HG03378 (cell line): Measurements from ENCODE around the gene LRRC38.

Experiments
- ATAC-seq: cut with Tn5 transposase; IDR thresholded peaks from one replicate; pipeline ENCODE4 v1.9.1; 2021; ENCODE audit warnings: mild to moderate bottlenecking, moderate library complexity; ENCODE audit not compliant: unreplicated experiment

LRRC38 gene

DNA sequence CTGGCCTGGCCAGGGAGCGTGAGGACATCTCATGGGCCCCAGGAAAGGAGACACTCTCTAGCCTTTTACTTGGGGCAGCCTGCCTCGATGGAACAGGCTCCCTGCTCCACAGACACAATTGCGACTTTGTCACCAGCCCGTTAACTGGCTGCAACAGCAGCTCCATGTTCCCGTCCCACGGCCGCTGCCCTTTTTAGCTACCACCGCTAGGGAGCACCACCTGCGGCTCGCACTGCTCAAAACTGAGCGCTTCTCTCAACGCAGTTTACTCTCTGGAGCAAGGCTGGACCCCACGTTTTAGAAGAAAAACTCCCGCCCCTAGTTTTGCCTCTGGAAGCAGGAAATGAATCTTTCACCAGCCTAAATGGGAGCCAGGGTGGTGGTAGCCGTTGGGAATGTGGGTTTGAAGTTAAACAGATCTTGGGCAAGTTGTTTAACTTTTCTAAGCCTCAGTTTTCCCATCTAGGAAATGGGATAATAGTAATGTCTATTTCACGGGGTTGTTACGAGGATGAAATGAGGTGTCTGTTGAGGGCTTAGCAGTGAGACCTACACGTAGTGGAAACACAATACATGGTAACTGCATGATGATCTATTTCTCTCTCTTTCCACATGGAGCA, 3.5 kb upstream of the LRRC38 start:
- ATAC-seq, result no peak

DNA sequence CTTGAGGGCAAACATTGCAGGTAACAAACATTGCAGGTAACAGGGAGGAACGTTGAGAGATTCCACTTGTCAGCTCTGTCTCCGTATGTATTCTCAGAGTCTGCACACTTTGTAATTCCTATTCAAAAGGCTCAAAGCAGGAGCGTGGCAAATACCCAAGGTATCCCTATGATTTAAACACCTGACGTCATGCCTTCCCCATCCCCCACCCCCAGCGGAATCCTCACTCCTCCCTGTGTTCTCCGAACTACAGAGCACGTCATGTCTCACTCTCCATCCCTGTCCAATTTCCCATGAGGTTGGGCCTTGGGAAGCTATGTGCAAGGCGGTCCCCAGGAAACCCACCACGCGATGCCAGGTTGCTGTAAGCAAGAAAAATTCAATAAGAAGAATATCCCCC, 2.8 kb upstream of the LRRC38 start:
- no peak for ATAC-seq

DNA sequence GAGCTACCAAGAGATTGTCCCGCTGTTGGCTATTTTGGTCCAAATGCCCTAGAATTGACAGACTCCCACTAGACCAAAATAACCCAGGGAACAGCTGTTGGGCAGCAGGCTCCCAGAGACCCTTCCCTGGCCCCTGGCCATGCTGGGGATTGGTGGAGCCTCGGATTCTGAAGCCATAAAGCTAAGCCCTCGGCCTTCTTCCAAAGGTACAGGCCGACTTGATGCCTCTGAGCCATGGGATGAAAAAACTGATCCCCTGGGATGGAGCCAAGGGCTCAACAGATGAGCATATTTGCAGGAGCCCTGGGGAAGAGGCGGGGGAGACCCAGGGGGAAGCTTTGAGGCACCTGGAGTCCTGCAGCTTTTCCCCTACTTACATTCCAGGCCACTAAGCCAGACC, 1.0 kb upstream of the LRRC38 start:
- ATAC-seq, result no peak

DNA sequence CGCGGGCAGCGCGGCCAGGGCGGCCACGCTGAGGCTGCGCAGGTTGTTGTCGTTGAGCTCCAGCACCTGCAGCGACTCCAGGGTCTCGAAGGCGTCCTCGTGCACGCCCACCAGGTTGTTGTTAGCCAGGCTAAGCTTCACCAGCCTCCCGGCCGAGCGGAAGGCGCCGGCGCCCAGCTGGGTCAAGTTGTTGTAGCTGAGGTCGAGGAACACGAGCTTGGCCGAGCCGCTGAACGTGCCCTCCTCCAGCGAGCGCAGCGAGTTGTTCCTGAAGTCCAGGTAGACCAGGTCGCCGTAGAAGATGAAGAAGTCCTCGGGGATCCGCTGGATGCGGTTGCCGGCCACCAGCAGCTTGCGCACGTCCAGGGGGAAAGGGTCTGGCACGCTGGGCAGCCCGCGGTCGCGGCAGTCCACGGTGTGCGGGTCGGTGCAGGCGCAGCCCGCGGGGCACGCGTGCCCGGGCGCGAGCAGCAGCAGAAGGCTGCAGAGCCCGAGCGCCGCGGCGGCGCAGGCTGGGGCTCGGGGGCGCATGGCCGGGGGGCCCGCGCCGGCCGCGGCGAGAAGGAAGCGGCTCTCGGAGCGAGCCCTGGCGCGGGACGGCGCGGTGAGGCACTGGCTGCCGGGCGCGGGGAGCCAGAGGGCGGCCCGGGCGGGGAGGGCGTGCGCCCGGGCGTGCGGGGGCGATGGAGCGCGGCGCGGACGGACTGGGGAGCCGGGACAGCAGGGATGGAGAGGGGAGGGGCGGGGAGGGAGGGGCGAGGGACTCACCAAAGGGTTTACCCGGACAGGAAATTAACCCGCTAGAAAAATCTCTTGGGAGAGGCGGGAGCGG, 524 bp downstream of the LRRC38 start:
- no peak for ATAC-seq

DNA sequence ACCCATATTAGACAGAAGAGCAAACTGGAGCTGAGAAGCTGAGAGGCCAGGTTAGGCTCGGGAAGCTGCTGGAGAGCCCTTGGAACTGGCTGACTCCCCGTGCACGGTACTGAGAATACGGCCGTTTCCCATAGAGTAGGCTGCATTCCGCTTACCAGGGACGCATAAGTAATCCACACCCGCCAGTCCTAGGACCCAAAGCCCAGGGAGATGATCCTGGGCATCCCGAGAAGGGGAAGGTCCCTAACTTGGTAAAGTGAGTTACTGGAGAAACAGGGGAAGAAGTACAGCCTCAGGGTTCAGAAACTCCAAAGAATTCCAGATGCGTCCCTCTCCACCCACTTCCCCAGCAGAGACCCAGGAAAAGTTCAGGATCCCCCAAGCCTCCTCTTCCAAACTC, 1.3 kb downstream of the LRRC38 start:
- no peak for ATAC-seq

DNA sequence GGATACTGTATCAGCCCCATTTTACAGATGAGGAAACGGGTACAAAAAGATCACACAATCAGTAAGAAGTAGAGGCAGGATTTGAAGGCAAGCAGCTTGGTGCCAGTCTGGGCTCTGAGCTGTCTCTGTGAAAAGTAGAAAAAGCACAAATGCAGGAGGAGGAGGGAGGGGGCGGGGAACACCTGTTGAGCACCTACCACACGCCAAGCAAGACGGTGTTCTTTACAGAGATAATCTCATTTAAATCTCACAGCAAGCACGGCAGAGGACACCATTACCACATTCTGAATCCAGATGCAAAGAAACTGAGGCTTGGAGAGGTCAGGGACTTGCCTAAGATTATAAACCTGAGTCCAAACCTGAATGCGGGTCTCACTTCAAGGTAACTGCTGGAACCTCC, 3.3 kb downstream of the LRRC38 start:
- no peak for ATAC-seq

DNA sequence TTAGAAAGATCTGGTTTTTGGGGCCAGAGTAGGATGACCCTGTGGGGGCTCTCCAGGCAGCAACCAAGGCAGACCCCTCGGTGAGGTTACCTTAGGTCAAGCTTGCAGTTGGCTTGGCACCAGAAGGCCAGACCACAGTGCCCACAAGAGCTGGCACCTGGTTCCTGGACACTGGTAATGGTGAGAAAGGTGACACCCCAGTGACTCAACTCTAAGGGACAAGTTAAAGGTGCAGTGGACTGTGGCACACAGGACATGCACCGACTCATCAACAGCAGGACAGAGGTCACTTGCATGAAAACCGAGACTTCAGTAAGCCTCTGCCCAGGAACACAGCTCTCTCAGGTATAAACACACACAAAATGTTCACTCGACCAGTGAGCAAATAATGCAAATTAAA, 6.7 kb downstream of the LRRC38 start:
- no peak for ATAC-seq

DNA sequence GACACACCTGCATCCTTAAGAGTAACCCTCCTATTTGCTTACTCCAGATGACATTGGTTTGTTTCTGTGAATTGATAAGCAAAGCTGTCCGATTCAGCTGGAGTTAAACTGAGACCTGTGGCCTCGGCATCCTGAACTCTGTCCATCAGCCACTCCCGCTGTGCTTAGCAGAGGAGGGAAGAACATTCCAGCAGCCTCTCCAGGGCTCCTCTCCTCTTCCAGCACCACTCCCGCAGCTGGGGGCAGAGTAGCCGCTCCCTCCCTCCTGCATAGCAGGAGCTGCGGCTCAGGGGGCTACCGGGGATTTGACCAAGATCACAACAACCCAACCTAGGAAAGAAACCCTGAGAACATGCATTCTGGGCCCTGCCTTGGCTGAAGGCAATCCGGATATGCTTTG, 8.8 kb downstream of the LRRC38 start:
- no peak for ATAC-seq

DNA sequence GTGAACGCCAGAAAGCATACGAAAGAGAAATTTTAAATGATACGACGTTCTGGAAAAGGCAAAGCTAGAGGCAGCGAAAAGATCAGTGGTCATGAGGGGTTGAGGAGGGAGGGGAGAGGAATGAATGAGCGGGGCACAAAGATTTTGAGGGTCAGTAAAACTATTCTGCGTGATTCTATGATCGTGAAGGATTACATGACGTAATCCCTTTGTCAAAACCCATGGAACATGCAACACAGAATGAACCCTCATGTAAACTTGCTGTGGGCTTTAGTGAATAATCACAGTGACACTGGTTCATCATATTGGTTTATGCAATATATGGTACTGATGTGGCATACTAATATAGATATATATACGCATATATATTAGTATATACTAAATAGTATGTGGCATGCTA, 13.0 kb downstream of the LRRC38 start:
- no peak for ATAC-seq

DNA sequence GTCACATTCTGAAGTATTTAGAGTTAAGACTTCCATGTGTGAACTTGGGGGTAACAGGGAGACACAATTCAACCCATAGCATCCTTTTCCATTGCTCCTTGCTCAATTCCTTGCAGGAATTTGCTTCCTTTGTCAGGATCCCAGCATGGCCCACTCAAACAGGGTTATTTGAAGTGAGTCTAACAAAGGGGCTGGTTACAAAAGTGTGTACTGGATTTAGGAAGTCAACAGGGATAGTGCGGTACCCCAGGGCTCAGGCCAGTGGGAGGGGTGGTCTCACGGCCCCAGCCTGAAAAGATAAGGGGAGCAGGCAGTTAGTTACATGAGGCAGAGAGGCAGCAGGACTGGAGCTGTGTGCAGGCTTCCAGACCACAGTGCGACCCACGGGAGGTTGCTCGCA, 14.4 kb downstream of the LRRC38 start:
- no peak for ATAC-seq

DNA sequence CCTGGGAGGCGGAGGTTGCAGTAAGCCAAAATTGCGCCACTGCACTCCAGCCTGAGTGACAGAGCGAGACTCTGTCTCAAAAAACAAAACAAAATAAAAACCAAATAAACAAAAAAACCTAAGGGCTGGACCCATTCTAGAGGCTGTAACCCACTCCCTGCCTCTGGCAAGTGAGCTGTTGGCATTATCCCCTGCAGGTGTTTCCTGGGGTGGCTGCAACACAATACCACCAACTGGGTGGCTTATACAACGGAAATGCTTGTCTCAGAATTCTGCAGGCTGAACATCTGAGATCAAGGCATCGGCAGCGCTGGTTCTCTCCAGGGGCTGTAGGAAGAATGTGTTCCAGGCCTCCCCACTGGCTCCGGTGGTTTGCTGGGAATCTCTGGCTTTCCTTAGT, 15.2 kb downstream of the LRRC38 start:
- no peak for ATAC-seq

DNA sequence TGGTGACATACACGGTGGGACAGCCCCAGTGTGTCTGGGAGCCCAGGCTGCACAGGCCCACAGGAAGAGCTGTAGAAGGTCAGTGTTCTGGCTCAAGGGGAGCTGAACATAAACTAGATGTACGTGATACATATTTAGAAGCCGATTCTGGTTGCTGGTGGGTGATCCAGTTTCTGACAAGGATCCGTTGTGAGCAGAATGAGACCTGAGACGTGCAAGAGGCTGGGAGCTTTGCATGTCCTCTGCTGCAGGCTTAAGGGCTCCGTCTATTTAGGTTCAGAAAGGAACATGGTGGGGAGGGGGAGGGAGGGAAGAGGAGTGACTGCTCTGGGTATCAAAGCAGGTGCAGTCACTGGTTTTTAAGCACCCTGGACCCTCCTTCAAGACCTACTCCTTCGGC, 18.6 kb downstream of the LRRC38 start:
- no peak for ATAC-seq

DNA sequence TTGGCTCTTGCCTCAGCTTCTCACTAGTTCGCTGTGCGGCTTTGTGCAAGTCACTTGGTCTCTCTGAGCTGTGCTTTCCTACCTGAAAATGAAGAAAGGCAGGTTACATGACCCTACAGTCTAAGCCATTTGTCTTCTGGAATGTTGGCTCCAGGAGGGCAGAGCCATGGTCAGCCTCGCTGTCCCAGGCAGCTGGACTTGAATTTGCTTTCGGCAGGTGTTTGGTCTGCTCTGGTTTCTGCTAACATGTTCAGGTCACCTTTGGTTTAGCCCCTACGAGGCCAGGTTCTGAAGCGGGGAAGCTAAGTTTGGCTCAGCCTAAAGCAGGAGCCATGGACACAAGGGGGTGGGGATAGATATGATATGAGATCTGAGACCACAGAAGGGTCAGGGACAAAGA, 19.1 kb downstream of the LRRC38 start:
- ATAC-seq, result no peak

DNA sequence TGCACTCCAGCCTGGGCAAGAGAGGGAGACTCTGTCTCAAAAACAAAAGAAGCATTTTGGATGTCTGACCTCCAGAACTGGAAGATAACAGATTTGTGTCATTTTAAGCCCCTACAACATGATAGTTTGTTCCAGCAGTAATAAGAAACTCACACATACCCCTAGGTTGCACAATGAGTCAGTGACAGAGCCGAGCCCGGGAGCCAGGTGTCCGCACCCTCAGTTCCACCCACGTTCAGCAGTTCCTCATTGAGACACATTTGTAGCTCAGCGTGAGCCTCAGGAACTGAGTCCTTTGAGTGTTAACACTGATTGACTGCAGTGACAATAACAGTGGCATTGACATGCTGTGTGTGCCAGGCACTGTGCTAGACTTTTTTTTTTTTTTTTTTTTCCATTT, 19.8 kb downstream of the LRRC38 start:
- ATAC-seq, result no peak

DNA sequence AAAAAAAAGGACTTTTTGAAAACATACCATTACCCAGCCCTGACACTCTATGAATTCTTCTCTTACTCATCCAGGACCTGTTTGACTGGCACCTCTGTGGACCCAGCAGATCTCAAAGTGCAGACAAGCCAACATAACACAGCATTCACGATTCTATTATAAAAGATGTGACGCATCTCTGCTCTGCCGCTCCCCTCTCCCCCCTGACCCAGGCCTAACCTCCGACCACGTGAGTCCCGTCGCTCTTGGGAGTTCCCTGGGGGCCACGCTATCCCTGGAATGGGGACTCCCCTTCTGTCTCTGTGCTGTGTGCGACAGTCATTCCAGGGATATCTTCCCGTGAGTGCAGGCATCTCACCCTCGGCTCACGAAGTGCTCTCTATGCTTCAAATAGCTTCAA, 21.1 kb downstream of the LRRC38 start:
- no peak for ATAC-seq

DNA sequence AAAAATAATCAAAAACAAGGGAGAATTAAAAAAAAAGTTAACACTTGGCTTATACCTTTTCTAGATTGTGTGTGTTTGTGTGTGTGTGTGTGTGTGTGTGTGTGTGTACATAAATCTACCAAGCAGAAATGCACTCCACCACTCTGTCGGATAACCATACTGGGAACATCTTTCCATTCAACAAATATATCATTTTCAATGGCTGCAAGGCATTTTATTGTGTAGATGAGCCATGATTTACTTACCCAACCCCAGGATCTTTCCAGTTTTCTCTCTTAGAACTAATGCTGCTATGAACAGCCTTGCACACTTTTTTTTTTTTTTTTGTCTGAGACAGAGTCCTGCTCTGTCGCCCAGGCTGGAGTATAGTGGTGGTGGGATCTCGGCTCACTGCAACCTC, 25.8 kb downstream of the LRRC38 start:
- no peak for ATAC-seq

DNA sequence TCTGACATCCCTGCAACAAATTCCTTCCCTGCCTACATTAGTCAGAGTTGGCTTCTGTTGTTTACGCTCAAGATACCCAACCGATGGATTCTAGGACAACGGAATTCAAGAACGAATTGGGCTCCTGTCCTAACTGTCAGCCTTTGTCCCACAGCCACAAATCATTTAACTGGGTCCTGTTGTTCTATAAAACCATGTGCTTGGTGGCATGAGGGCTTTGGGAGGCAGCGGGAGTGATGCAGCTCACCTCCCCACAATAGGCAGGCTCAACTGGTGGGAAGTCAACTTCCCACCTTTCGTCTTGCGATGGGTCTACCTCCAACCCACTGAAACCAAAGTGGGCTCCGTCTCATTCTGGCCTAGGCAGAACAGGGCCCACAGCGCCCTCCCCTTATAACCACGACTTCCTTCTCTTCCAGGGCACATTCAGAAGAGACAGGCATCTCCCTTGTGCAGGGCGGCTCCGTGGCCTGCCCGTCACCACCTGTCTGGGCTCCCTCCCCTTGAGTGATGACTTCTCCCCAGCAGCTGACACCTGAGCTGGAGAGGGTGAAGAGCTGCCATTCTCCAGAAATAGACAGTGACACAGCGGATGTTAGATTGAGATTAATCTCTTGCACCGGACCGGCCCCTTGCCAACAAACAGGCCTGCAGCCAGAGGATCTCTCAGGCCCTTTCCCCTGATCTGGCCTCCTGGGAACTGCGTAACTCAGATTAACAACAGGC, 26.5 kb downstream of the LRRC38 start:
- no peak for ATAC-seq

DNA sequence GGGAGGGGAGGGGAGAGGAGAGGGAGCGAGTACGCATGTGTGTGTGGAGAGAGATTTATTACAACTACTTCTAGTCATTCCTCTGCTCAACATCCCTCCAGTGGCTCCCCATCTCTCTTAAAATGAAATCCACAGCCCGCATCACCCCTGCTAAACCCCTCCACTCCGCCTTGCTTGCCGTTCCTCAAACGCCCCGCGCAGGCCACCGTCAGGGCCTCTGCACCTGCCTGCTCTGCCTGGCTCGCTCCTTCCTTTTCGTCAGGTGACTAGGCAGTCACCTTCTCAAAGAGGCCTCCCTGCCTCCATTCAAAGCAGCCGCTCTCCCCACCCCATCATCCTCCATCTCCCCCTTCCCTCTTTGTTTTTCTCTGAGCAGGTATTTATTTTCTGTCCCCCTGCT, 29.9 kb downstream of the LRRC38 start:
- no peak for ATAC-seq

DNA sequence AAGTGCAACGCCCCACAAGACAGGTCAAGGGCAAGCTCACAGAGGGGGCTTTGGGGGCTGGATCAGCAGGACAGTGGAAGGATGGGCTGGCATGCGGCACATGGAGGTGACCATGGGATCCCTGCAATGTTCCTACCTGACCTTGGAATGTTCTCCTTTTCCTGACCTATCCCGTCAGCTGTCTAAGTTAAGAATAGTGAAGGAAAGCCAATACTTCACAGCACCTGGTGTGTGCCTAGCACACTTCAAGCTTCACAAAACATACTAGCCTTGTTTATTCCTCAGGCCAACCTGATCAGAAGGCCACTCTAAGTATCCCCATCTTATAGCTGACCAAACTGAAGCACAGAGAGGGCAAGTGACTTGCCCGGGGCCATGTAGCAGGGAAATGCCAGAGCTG, 31.2 kb downstream of the LRRC38 start:
- no peak for ATAC-seq

DNA sequence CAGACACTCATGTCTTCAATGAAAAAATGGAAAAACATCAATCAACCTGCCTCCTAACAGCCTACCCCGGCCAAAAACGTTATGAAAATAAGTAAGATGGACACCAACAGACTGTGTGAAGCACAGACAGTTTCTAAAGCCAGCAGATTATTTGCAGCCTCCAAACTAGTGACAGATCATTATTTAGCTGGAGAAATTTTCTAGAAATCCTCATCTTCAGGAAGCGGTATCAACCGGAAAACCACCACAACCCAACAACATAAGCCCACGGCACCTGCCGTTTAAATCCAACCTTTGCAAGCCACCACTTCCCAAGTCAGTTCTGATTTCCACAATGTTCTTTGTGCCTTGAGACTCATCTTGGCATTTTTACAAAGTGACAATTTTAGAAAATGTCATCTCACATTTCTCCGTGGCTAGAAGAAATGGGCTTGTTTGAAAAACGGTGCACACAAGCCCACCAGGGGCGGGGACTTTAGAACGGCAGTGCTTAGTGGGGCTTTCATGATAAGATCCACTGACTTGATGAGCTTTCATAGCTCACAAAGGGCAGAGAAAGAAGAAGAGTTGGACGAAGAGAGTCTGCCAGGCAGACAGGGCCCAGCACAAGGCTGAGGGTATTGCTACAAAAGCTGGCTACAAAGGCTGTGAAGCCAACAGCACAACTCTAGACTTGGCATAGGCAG, 34.5 kb downstream of the LRRC38 start:
- ATAC-seq, result no peak

DNA sequence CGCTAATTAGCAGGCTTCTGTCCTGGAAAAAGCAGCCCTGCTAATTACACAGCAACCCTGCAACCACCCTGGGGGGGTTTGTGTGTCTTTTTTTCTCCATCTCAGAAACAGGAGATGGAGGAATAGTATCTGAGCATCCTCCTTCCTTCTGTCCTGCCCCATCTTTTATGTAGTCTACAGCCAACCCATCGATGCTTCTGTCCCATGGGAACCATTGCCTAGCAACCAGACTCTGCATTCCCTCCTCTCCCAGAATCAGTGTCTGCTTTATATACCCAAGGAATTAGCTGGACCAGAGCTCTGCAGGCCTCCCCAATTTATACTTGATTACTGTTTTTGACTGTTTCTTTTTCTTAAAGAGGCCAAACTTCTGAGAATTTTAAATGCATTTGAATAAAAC, 35.1 kb downstream of the LRRC38 start:
- ATAC-seq, result no peak

DNA sequence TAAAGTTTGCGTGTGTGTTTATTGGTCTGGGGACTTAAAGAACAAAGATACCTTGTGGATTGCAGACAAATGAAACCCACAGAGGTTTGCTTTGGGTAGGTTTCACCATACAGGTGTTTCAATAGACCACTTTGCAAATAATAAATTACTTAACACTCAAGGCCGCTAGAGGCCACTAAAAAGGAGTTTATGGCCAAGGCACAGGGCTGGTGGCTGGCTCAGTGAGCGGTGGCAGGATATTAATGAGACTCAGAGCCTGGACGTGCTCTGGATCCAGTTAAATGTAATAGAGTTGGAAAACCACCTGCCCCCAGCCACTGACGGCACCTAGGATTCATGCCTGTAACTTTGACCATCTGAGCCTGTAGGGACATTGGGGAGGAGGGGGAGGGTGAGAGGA, 44.5 kb downstream of the LRRC38 start:
- no peak for ATAC-seq
